Ishikawa (cell line): Measurements from ENCODE around the gene SPON1.

Source experiments
- EP300 ChIP-seq: IDR thresholded peaks from 2 replicates; pipeline ENCODE4 v1.6.1; 2012; ENCODE audit warnings: borderline replicate concordance
- MAX ChIP-seq: IDR thresholded peaks from 2 replicates; pipeline ENCODE4 v1.6.1; 2012
- REST ChIP-seq: IDR thresholded peaks from 2 replicates; pipeline ENCODE4 v1.6.1; 2012; ENCODE audit warnings: low read depth, mild to moderate bottlenecking

GRCh38 chr11:14237444-14237961, 275.0 kb downstream of the SPON1 start:
- no peak for TF ChIP-seq MAX
- no peak for TF ChIP-seq REST
- no peak for TF ChIP-seq EP300
